AG09319 (cell line): Measurements from ENCODE around the gene TNFAIP8L2.

Experiments
- DNase-seq: peaks from one replicate; pipeline ENCODE4 v3.0.0-alpha.2; 2010; ENCODE audit warnings: low read depth; ENCODE audit errors: extremely low read depth
- TF ChIP-seq, protein P1 (sequence below): IDR thresholded peaks from 2 replicates; pipeline ENCODE4 v1.5.1; 2011; ENCODE audit warnings: low read depth, mild to moderate bottlenecking, inconsistent platforms, low read length, moderate library complexity

Gene TNFAIP8L2

GRCh38 chr1:151192047-151192446, 35.6 kb downstream of the TNFAIP8L2 start:
- TF ChIP-seq, protein P1, sequence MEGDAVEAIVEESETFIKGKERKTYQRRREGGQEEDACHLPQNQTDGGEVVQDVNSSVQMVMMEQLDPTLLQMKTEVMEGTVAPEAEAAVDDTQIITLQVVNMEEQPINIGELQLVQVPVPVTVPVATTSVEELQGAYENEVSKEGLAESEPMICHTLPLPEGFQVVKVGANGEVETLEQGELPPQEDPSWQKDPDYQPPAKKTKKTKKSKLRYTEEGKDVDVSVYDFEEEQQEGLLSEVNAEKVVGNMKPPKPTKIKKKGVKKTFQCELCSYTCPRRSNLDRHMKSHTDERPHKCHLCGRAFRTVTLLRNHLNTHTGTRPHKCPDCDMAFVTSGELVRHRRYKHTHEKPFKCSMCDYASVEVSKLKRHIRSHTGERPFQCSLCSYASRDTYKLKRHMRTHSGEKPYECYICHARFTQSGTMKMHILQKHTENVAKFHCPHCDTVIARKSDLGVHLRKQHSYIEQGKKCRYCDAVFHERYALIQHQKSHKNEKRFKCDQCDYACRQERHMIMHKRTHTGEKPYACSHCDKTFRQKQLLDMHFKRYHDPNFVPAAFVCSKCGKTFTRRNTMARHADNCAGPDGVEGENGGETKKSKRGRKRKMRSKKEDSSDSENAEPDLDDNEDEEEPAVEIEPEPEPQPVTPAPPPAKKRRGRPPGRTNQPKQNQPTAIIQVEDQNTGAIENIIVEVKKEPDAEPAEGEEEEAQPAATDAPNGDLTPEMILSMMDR: no peak
- no peak for DNase-seq

DNA sequence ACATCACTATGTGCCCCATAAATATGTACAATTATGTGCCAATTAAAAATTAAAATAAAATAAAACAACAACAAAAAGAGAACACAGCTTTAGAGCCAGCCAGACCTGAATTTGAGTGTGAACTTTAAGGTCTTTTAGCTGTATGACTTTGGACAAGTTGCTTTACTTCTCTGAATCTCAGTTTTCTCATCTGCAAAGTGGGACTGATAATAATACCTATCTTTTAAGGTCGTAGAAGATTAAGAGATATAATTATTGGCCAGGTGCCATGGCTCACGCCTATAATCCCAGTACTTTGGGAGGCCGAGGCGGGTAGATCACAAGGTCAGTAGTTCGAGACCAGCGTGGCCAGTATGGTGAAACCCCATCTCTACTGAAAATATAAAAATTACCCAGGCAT, 36.9 kb downstream of the TNFAIP8L2 start:
- TF ChIP-seq, protein P1: no peak
- DNase-seq: no peak

DNA sequence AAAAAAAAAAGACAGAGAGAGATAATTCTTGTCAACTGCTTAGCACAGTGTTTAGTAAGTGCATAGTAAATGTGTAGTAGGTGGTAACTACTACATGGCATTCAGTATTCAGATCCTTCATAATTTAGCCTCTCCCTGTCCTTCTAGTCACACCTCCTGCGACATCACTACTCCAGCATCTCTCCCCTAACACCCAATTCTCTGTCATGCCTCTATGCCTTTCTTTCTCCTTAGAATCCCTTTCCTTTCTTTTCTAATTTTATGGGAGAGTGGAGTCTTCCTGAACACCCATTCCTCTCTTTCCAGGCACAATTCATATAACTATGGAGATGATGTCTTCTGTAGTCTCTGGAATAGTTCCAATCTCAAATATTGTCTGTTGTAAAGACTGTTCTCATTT, 37.4 kb downstream of the TNFAIP8L2 start:
- no peak for DNase-seq
- TF ChIP-seq, protein P1: no peak

- DNase-seq: peak; percentile 58
These were observed 38.6 kb downstream of the TNFAIP8L2 start for GRCh38 chr1:151194894-151195594.

DNA sequence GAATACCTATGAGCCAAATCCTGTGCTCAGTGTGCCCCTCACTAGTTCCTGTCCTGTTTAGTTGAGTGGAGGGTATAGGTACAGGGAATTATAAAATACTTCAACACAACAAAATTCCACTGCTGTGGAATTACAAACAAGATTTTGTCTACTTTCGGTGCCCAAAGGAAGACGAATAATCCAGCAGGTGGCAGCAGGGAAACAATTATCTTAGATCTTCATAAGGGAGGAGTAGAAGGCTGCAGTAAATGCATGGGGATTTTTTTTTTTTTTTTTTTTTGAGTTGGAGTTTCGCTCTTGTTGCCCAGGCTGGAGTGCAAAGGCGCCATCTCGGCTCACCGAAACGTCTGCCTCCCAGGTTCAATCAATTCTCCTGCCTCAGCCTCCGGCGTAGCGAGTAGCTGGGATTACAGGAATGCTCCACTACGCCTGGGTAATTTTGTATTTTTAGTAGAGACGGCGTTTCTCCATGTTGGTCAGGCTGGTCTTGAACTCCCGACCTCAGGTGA, 39.9 kb downstream of the TNFAIP8L2 start:
- peak; percentile 66 for DNase-seq
- TF ChIP-seq, protein P1: peak; percentile 60

DNA sequence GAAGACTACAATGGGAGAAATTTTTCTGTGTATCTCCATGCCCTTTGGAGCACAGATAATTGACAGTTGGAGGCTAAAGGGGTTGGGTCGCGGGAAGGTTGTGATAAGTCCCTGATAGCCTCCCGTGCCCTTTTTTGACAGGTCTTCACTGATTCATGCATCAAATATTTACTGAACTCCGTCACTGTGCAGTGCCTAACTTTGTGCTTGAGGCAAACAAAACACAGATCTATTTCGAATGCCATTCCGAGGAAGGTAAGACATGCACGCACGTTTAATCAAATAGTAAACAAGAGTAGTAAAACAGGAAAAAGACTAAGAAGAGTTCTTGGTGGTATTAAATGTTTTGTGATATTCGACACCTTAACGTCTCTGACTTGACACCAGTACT, 41.4 kb downstream of the TNFAIP8L2 start:
- no peak for DNase-seq
- TF ChIP-seq, protein P1: no peak

DNA sequence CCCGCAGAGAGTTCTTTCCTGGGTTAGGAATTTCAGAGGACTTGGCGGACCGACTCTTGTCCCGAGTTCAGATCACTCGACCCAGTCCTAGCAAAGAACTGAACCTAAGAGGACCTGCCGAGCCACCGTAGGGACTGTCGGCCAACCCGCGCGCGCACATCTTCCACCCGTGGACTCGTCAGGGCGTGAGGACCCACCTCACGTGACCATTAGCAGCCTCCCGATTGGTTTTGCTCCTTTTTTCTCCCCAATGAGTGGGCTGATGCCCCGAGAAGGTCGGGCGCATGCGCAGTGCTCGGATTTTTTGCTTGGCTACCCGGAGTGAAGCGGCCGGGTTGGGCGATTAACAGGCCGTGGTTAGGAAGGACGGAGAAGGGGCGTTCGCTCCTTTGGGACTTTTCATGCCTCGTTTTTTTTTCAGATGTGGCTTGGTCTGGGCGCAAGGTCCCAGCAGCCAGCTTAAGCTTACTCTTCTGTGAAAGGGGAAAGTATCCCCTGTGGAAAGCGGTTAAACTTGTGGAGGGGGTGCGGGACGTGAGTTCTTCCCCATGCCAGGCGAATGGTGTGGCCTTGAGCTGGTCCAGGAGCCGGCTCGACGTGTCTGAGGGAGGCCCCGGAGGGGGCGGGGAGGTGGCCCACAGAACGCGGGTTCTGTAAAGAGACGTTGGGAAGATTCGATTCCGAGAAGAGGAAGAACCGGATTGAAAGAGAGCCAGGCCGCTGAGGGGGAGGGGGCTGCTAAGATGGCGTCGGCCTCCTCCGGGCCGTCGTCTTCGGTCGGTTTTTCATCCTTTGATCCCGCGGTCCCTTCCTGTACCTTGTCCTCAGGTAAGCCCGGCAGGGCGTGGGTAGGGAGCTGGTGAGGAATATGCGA, 42.0 kb downstream of the TNFAIP8L2 start, which contains the start of gene PIP5K1A:
Gene PIP5K1A, plus strand, starts transcription at position 299 of the 874 bp plus-strand sequence. Its CDS starts 445 bp downstream, at position 744.
- TF ChIP-seq, protein P1: no peak
- peak; percentile 96 for DNase-seq
